Measurements from ENCODE around the gene LAIR1. TPM values are rescaled to one million over a fixed set of nuclear protein-coding genes. Genes with fewer than 3 reads are reported as not detected.
"Not testable (repeated sequence)": the region's sequence is repeated elsewhere in the genome, so short reads cannot be mapped to it uniquely, and the experiment has no call there.

Gene LAIR1
- total RNA-seq, 3 donors from 2014 or later (not counting 1 experiment from before 2014, with no cell fraction given): 117 to 163 (median 156) TPM

GRCh38 chr19:54379187-54379678 is 14.5 kb upstream of the LAIR1 start:
- Histone ChIP-seq H3K9me3 (ENCODE audit: control insufficient read depth, insufficient read depth, low read length) (no peaks in the 10 kb centered on the region), H3K4me1 (ENCODE audit: control insufficient read depth, insufficient read depth, low read length) (peaks cover 40% of the 10 kb centered on the region), H3K36me3 (ENCODE audit: control insufficient read depth, insufficient read depth, low read length) (no peaks in the 10 kb centered on the region), H3K4me3 (ENCODE audit: low read length) (no peak overlapping the region), H3K27me3 (ENCODE audit: control insufficient read depth, insufficient read depth, low read length) (no peaks in the 10 kb centered on the region), H3K27ac (ENCODE audit: low read length) (no peak overlapping the region)
- no peak for DNase-seq
- Mint-ChIP-seq H3K27ac (peak overlapping the region in 1 of 2 donors; percentile 80), H3K4me3 (no peak overlapping the region), H3K36me3 (no peaks in the 10 kb centered on the region), H3K27me3 (ENCODE audit: low read depth in 2 of 2) (peaks cover 0 to 10% of the 10 kb centered on the region in 2 donors), H3K4me1 (peaks cover 26 to 38% of the 10 kb centered on the region in 2 donors), H3K9me3 (no peaks in the 10 kb centered on the region)
- intact Hi-C loops (cut with micrococcal nuclease): no loop called here
- no peak for ATAC-seq
- no peak for TF ChIP-seq CTCF (IDR thresholded peaks at IDR 0.05)
- WGBS (ENCODE audit: insufficient coverage): 92% methylated on average over 3 of the region's 5 CpGs

GRCh38 chr19:54376610-54377285 is 12.0 kb upstream of the LAIR1 start:
- intact Hi-C loops (cut with micrococcal nuclease): no loop called here
- Mint-ChIP-seq H3K4me1 (peaks cover 33 to 53% of the 10 kb centered on the region in 2 donors), H3K9me3 (no peaks in the 10 kb centered on the region), H3K27me3 (ENCODE audit: low read depth in 2 of 2) (peaks cover 0 to 10% of the 10 kb centered on the region in 2 donors), H3K4me3 (no peak overlapping the region), H3K27ac (peak overlapping the region in 1 of 2 donors; percentile 68), H3K36me3 (no peaks in the 10 kb centered on the region)
- Histone ChIP-seq H3K36me3 (ENCODE audit: control insufficient read depth, insufficient read depth, low read length) (no peaks in the 10 kb centered on the region), H3K4me3 (ENCODE audit: low read length) (no peak overlapping the region), H3K9me3 (ENCODE audit: control insufficient read depth, insufficient read depth, low read length) (no peaks in the 10 kb centered on the region), H3K27ac (ENCODE audit: low read length) (no peak overlapping the region), H3K4me1 (ENCODE audit: control insufficient read depth, insufficient read depth, low read length) (peaks cover 57% of the 10 kb centered on the region), H3K27me3 (ENCODE audit: control insufficient read depth, insufficient read depth, low read length) (no peaks in the 10 kb centered on the region)
- no peak for ATAC-seq
- no peak for TF ChIP-seq CTCF (IDR thresholded peaks at IDR 0.05)
- DNase-seq: no peak
- 28% methylated on average over 11 of the region's 11 CpGs for WGBS (ENCODE audit: insufficient coverage)

GRCh38 chr19:54375181-54375938 is 10.6 kb upstream of the LAIR1 start:
- H3K36me3 ChIP-seq (ENCODE audit: control insufficient read depth, insufficient read depth, low read length); H3K36me3 Mint-ChIP-seq; H3K27ac ChIP-seq (ENCODE audit: low read length); H3K27me3 Mint-ChIP-seq (ENCODE audit: low read depth in 2 of 2); H3K4me3 ChIP-seq (ENCODE audit: low read length); intact Hi-C loops (cut with micrococcal nuclease); H3K27me3 ChIP-seq (ENCODE audit: control insufficient read depth, insufficient read depth, low read length); ATAC-seq; H3K9me3 ChIP-seq (ENCODE audit: control insufficient read depth, insufficient read depth, low read length); H3K9me3 Mint-ChIP-seq: not testable (repeated sequence)
- Mint-ChIP-seq H3K4me1 (peaks cover 45 to 58% of the 10 kb centered on the region in 2 donors), H3K4me3 (peak overlapping the region; percentile 59), H3K27ac (peak overlapping the region in 1 of 2 donors; percentile 54)
- H3K4me1 ChIP-seq (ENCODE audit: control insufficient read depth, insufficient read depth, low read length): peaks cover 67% of the 10 kb centered on the region
- peak in 1 of 2 donors; percentile 56 for DNase-seq
- WGBS (ENCODE audit: insufficient coverage): 65% methylated on average over 22 of the region's 28 CpGs
